Duodenal mucosa (tissue), 2 donors: ENCODE data around the gene RGL3.

ENCODE experiments used
- H3K27ac ChIP-seq: one replicate; pipeline ENCODE4 v1.7.0; 2013; ENCODE audit warnings: low read depth, low read length
- H3K27me3 ChIP-seq, 2 donors: one replicate each; pipeline ENCODE4 v1.7.0; 2013; ENCODE audit warnings: low read length in 2 of 2, control low read depth in 1 of 2; ENCODE audit not compliant: insufficient read depth in 2 of 2, control insufficient read depth in 1 of 2
- H3K36me3 ChIP-seq, 2 donors: one replicate each; pipeline ENCODE4 v1.7.0; 2013; ENCODE audit warnings: low read length in 2 of 2, control low read depth in 1 of 2; ENCODE audit not compliant: insufficient read depth in 2 of 2, control insufficient read depth in 1 of 2
- H3K4me1 ChIP-seq, 2 donors: one replicate each; pipeline ENCODE4 v1.7.0; 2013; ENCODE audit warnings: low read length in 2 of 2, control low read depth in 1 of 2; ENCODE audit not compliant: insufficient read depth in 2 of 2, control insufficient read depth in 1 of 2
- H3K4me3 ChIP-seq, 2 donors: one replicate each; pipeline ENCODE4 v1.7.0; 2013; ENCODE audit warnings: low read length in 2 of 2, low read depth in 1 of 2
- H3K9ac ChIP-seq, 2 donors: one replicate each; pipeline ENCODE4 v1.7.0; 2013; ENCODE audit warnings: low read length in 2 of 2, low read depth in 1 of 2
- H3K9me3 ChIP-seq, 2 donors: one replicate each; pipeline ENCODE4 v1.7.0; 2013; ENCODE audit warnings: low read length in 2 of 2, control low read depth in 1 of 2; ENCODE audit not compliant: control insufficient read depth in 1 of 2

Gene RGL3

GRCh38 chr19:11450570-11451326 lies 31.6 kb upstream of the RGL3 start:
- Histone ChIP-seq H3K9ac (no peak overlapping the region), H3K9me3 (no peaks in the 10 kb centered on the region), H3K27me3 (no peaks in the 10 kb centered on the region), H3K36me3 (peaks cover 0 to 37% of the 10 kb centered on the region in 2 donors), H3K4me1 (no peaks in the 10 kb centered on the region), H3K27ac (no peak overlapping the region), H3K4me3 (no peak overlapping the region)

GRCh38 chr19:11448923-11449554 lies 29.9 kb upstream of the RGL3 start:
- H3K4me1 ChIP-seq, result no peaks in the 10 kb centered on the region
- no peaks in the 10 kb centered on the region for H3K27me3 ChIP-seq
- peaks cover 5 to 54% of the 10 kb centered on the region in 2 donors for H3K36me3 ChIP-seq
- H3K9ac ChIP-seq, result no peak overlapping the region
- no peaks in the 10 kb centered on the region for H3K9me3 ChIP-seq
- H3K4me3 ChIP-seq, result no peak overlapping the region
- no peak overlapping the region for H3K27ac ChIP-seq

- no peak overlapping the region for H3K9ac ChIP-seq
- H3K4me1 ChIP-seq, result no peaks in the 10 kb centered on the region
- H3K27ac ChIP-seq, result no peak overlapping the region
- H3K27me3 ChIP-seq, result no peaks in the 10 kb centered on the region
- H3K9me3 ChIP-seq, result no peaks in the 10 kb centered on the region
- H3K4me3 ChIP-seq, result no peak overlapping the region
- H3K36me3 ChIP-seq, result peaks cover 6 to 58% of the 10 kb centered on the region in 2 donors
These were observed 29.3 kb upstream of the RGL3 start for GRCh38 chr19:11448410-11448809.

- H3K27me3 ChIP-seq, result no peaks in the 10 kb centered on the region
- no peak overlapping the region for H3K27ac ChIP-seq
- H3K9me3 ChIP-seq, result no peaks in the 10 kb centered on the region
- peaks cover 6 to 58% of the 10 kb centered on the region in 2 donors for H3K36me3 ChIP-seq
- no peak overlapping the region for H3K4me3 ChIP-seq
- no peaks in the 10 kb centered on the region for H3K4me1 ChIP-seq
- no peak overlapping the region for H3K9ac ChIP-seq
These were observed 28.5 kb upstream of the RGL3 start for GRCh38 chr19:11447347-11448262.

GRCh38 chr19:11446652-11447301 lies 27.7 kb upstream of the RGL3 start:
- peaks cover 12 to 65% of the 10 kb centered on the region in 2 donors for H3K36me3 ChIP-seq
- no peaks in the 10 kb centered on the region for H3K9me3 ChIP-seq
- H3K4me1 ChIP-seq, result no peaks in the 10 kb centered on the region
- H3K4me3 ChIP-seq, result no peak overlapping the region
- H3K9ac ChIP-seq, result no peak overlapping the region
- H3K27me3 ChIP-seq, result no peaks in the 10 kb centered on the region
- H3K27ac ChIP-seq, result no peak overlapping the region

- Histone ChIP-seq H3K27me3 (no peaks in the 10 kb centered on the region), H3K9ac (no peak overlapping the region), H3K4me1 (no peaks in the 10 kb centered on the region), H3K36me3 (peaks cover 16 to 71% of the 10 kb centered on the region in 2 donors), H3K27ac (no peak overlapping the region), H3K9me3 (no peaks in the 10 kb centered on the region), H3K4me3 (no peak overlapping the region)
These were observed 27.1 kb upstream of the RGL3 start for GRCh38 chr19:11446271-11446651.

- Histone ChIP-seq H3K4me3 (no peak overlapping the region), H3K27me3 (no peaks in the 10 kb centered on the region), H3K9ac (no peak overlapping the region), H3K9me3 (no peaks in the 10 kb centered on the region), H3K36me3 (peaks cover 20 to 79% of the 10 kb centered on the region in 2 donors), H3K27ac (no peak overlapping the region), H3K4me1 (no peaks in the 10 kb centered on the region)
These were observed 26.0 kb upstream of the RGL3 start for GRCh38 chr19:11445141-11445540.

GRCh38 chr19:11444059-11444458 lies 24.9 kb upstream of the RGL3 start:
- Histone ChIP-seq H3K4me3 (no peak overlapping the region), H3K27ac (no peak overlapping the region), H3K27me3 (no peaks in the 10 kb centered on the region), H3K36me3 (peaks cover 20 to 69% of the 10 kb centered on the region in 2 donors), H3K9me3 (no peaks in the 10 kb centered on the region), H3K4me1 (no peaks in the 10 kb centered on the region), H3K9ac (no peak overlapping the region)

GRCh38 chr19:11437955-11438354 lies 18.8 kb upstream of the RGL3 start:
- Histone ChIP-seq H3K4me1 (peaks cover 11 to 17% of the 10 kb centered on the region in 2 donors), H3K27ac (no peak overlapping the region), H3K9me3 (no peaks in the 10 kb centered on the region), H3K36me3 (peaks cover 23 to 38% of the 10 kb centered on the region in 2 donors), H3K9ac (no peak overlapping the region), H3K27me3 (no peaks in the 10 kb centered on the region), H3K4me3 (no peak overlapping the region)
